HCT116 (cell line): ENCODE measurements around the gene MORC4. TPM values are rescaled to one million over a fixed set of nuclear protein-coding genes. Genes with fewer than 3 reads are reported as not detected.

Experiments
- ATAC-seq: fragments of 200-7000 bp; cut with Tn5 transposase; 2 replicates; pipeline ENCODE4 v1.9.1; 2020; ENCODE audit warnings: mild to moderate bottlenecking, moderate library complexity
- BruUV-seq: library from RNA; stranded (reverse); fragments of 400-500 nt; replicated peaks from 2 replicates; lab custom pipeline; 2021; lab: Mats Ljungman, UMichigan
- CTCF ChIA-PET: fragments of 300-600 bp; sonication (Branson Sonifier 250); formaldehyde crosslinking; loops from one replicate; lab custom pipeline; 2021; ENCODE audit warnings: antibody characterized with exemption; lab: Charles Lee
- POLR2A ChIA-PET: fragments of 300-600, 350-600 bp; sonication (Branson Sonifier 250); formaldehyde crosslinking; loops from one replicate; lab custom pipeline; 2021; ENCODE audit warnings: antibody characterized with exemption; lab: Charles Lee
- RAD21 ChIA-PET, 2 experiments: fragments of 300-600 bp; sonication (Branson Sonifier 250); formaldehyde crosslinking; loops; one replicate each; lab custom pipeline; 2023; ENCODE audit warnings: low total read pairs in 2 of 2; ENCODE audit not compliant: uncharacterized antibody in 2 of 2, unreplicated experiment in 2 of 2, low non-redundant PET in 1 of 2; lab: Charles Lee
- DNase-seq: peaks from one replicate; pipeline ENCODE4 v3.0.0-alpha.2; 2010; ENCODE audit warnings: low read depth, low spot score
- H2AFZ ChIP-seq: fragments of 200-600 bp; shearing (Covaris generic), sonication (generic); 2 replicates; pipeline ENCODE4 v1.6.1; 2017; ENCODE audit warnings: low read depth, mixed run types, mixed read lengths, antibody characterized with exemption, low read length; ENCODE audit not compliant: poor library complexity, severe bottlenecking
- H3K27ac ChIP-seq: 2 replicates; pipeline ENCODE4 v1.5.1; 2012; ENCODE audit warnings: low read depth, low read length
- H3K27me3 ChIP-seq: fragments of 200-600 bp; sonication (generic); 2 replicates; pipeline ENCODE4 v1.6.1; 2016; ENCODE audit warnings: mixed run types, low read length, mixed read lengths; ENCODE audit not compliant: insufficient read depth
- H3K36me3 ChIP-seq, 2 experiments: fragments of 200-500 bp in 1 of 2; fragments of 200-600 bp in 1 of 2; sonication (Bioruptor generic) in 1 of 2; sonication (generic) in 1 of 2; 2 replicates each; pipeline versions ENCODE4 v1.5.1 to v1.6.1; 2014 to 2016; ENCODE audit warnings: low read length in 2 of 2, inconsistent platforms in 1 of 2, mixed read lengths in 1 of 2, mixed run types in 1 of 2; ENCODE audit not compliant: insufficient read depth in 2 of 2, control insufficient read depth in 1 of 2
- H3K4me1 ChIP-seq, 2 experiments: fragments of 200-600 bp in 1 of 2; sonication (generic) in 1 of 2; 2 replicates each; pipeline versions ENCODE4 v1.5.1 to v1.6.1; 2012 to 2017; ENCODE audit warnings: low read length in 2 of 2, inconsistent platforms in 1 of 2, mild to moderate bottlenecking in 1 of 2, mixed read lengths in 1 of 2, mixed run types in 1 of 2, moderate library complexity in 1 of 2; ENCODE audit not compliant: insufficient read depth in 2 of 2, control insufficient read depth in 1 of 2
- H3K4me2 ChIP-seq: fragments of 200-600 bp; sonication (generic); 2 replicates; pipeline ENCODE4 v1.6.1; 2017; ENCODE audit warnings: mixed run types, low read length, mixed read lengths
- H3K4me3 ChIP-seq, 2 experiments: fragments of 200-600 bp in 1 of 2; sonication (generic) in 1 of 2; replicated peaks in 1 of 2; 2 replicates each; pipeline ENCODE4 v1.5.1; 2011 to 2016; ENCODE audit warnings: low read length in 2 of 2, control low read depth in 1 of 2, low read depth in 1 of 2, mild to moderate bottlenecking in 1 of 2, mixed read lengths in 1 of 2, mixed run types in 1 of 2
- H3K79me2 ChIP-seq: fragments of 200-600 bp; sonication (generic); 2 replicates; pipeline ENCODE4 v1.6.1; 2017; ENCODE audit warnings: mild to moderate bottlenecking, mixed run types, low read length, moderate library complexity, mixed read lengths; ENCODE audit not compliant: insufficient read depth
- H3K9ac ChIP-seq: fragments of 200-600 bp; sonication (generic); 2 replicates; pipeline ENCODE4 v1.6.1; 2016; ENCODE audit warnings: low read length, mixed read lengths
- H3K9me2 ChIP-seq: fragments of 200-600 bp; sonication (generic), shearing (Covaris generic); 2 replicates; pipeline ENCODE4 v1.6.1; 2017; ENCODE audit warnings: mixed run types, mild to moderate bottlenecking, moderate library complexity; ENCODE audit not compliant: insufficient read depth
- H3K9me3 ChIP-seq, 2 experiments: fragments of 200-500 bp in 1 of 2; fragments of 200-600 bp in 1 of 2; sonication (Bioruptor generic) in 1 of 2; sonication (generic) in 1 of 2; 2 replicates each; pipeline ENCODE4 v1.6.1; 2014 to 2017; ENCODE audit warnings: low read length in 2 of 2, mixed read lengths in 2 of 2, inconsistent platforms in 1 of 2, low read depth in 1 of 2, mild to moderate bottlenecking in 1 of 2, mixed run types in 1 of 2, moderate library complexity in 1 of 2; ENCODE audit not compliant: control insufficient read depth in 1 of 2, insufficient read depth in 1 of 2
- H4K20me1 ChIP-seq: fragments of 200-600 bp; sonication (generic), shearing (Covaris generic); 2 replicates; pipeline ENCODE4 v1.6.1; 2017; ENCODE audit warnings: mixed run types, mild to moderate bottlenecking, moderate library complexity; ENCODE audit not compliant: insufficient read depth
- ATF3 ChIP-seq: IDR thresholded peaks from 2 replicates; pipeline ENCODE4 v1.6.1; 2012
- CBX3 ChIP-seq: IDR thresholded peaks from 2 replicates; pipeline ENCODE4 v1.6.1; 2012; ENCODE audit warnings: low read depth
- CEBPB ChIP-seq: IDR thresholded peaks from 2 replicates; pipeline ENCODE4 v1.6.1; 2012; ENCODE audit warnings: low read depth
- ELF1 ChIP-seq: IDR thresholded peaks from 2 replicates; pipeline ENCODE4 v1.6.1; 2012; ENCODE audit warnings: low read depth, borderline replicate concordance
- EZH2 ChIP-seq: fragments of 200-600 bp; sonication (generic); IDR thresholded peaks from 2 replicates; pipeline ENCODE4 v1.6.1; 2017; ENCODE audit warnings: antibody characterized with exemption, mixed run types
- FOSL1 ChIP-seq: IDR thresholded peaks from 2 replicates; pipeline ENCODE4 v1.6.1; 2012; ENCODE audit warnings: low read depth
- JUND ChIP-seq: IDR thresholded peaks from 2 replicates; pipeline ENCODE4 v1.6.1; 2012
- POLR2AphosphoS5 ChIP-seq: IDR thresholded peaks from 2 replicates; pipeline ENCODE4 v1.6.1; 2011; ENCODE audit warnings: mild to moderate bottlenecking, low read depth, low read length, moderate library complexity
- RAD21 ChIP-seq: IDR thresholded peaks from 2 replicates; pipeline ENCODE4 v1.6.1; 2012; ENCODE audit warnings: low read depth, mild to moderate bottlenecking
- REST ChIP-seq: IDR thresholded peaks from 2 replicates; pipeline ENCODE4 v1.6.1; 2012; ENCODE audit warnings: low read depth
- SP1 ChIP-seq: IDR thresholded peaks from 2 replicates; pipeline ENCODE4 v1.6.1; 2012; ENCODE audit warnings: low read depth
- TCF7L2 ChIP-seq: IDR thresholded peaks from 2 replicates; pipeline ENCODE4 v1.7.0; 2011; ENCODE audit warnings: borderline replicate concordance, inconsistent platforms; ENCODE audit not compliant: insufficient read depth, insufficient read length; ENCODE audit errors: extremely low read depth
- ZFX ChIP-seq: fragments of 450-650 bp; IDR thresholded peaks from 2 replicates; pipeline ENCODE4 v1.6.1; 2017
- ZNF274 ChIP-seq: fragments of 200-500 bp; sonication (Bioruptor generic); IDR thresholded peaks from 2 replicates; pipeline ENCODE4 v1.6.1; 2014; ENCODE audit warnings: mild to moderate bottlenecking, low read depth, low read length, inconsistent platforms
- intact Hi-C: fragments of 100-400 bp; cut with micrococcal nuclease; formaldehyde crosslinking; loops from 2 replicates; pipeline ENCODE4 v1.10.0; 2022
- total RNA-seq: library from RNA; stranded (reverse); gene quantifications from one replicate; pipeline ENCODE4 v1.2.1, GENCODE V29; 2021; ENCODE audit not compliant: unreplicated experiment

MORC4 gene
- total RNA-seq, 1 experiment from 2014 or later = 20.6 TPM

GRCh38 chrX:106997611-106998010, 2.4 kb downstream of the MORC4 start:
- H3K4me2 ChIP-seq = no peak overlapping the region
- no peak overlapping the region for H3K27ac ChIP-seq
- no peaks in the 10 kb centered on the region for H3K27me3 ChIP-seq
- no peaks in the 10 kb centered on the region; a peak in 1 of 4 replicates for H3K36me3 ChIP-seq
- no TSS peak for BruUV-seq
- peaks cover 25% of the 10 kb centered on the region; the same call in 1 of the 2 replicates for H3K79me2 ChIP-seq
- H4K20me1 ChIP-seq = no peaks in the 10 kb centered on the region
- RAD21 ChIA-PET = no interaction called here
- TF ChIP-seq CBX3 (no peak), EZH2 (no peak), JUND (no peak), ZFX (no peak), ATF3 (no peak), REST (no peak), ZNF274 (no peak), RAD21 (no peak), CEBPB (no peak), SP1 (no peak), TCF7L2 (no peak), POLR2AphosphoS5 (no peak), FOSL1 (no peak), ELF1 (no peak)
- TF ChIP-seq, all 23 proteins: peak for 0
- POLR2A ChIA-PET = no interaction called here
- H3K9me3 ChIP-seq = no peaks in the 10 kb centered on the region
- peaks cover 0 to 12% of the 10 kb centered on the region in 2 experiments; a peak in 3 of 4 replicates for H3K4me1 ChIP-seq
- H3K9me2 ChIP-seq = no peaks in the 10 kb centered on the region
- CTCF ChIA-PET = no interaction called here
- ATAC-seq = no peak
- DNase-seq = no peak
- no peak overlapping the region for H3K4me3 ChIP-seq
- no peak overlapping the region for H2AFZ ChIP-seq
- no peak overlapping the region for H3K9ac ChIP-seq
- intact Hi-C loops = no loop called here
